Esophagus squamous epithelium (tissue), 4 donors: ENCODE measurements around the gene ATP2A2.

Experiments
- POLR2A ChIP-seq, 4 donors: fragments of 450-650 bp; IDR thresholded peaks; one replicate each; pipeline ENCODE4 v1.6.1; 2017; ENCODE audit warnings: antibody characterized with exemption in 4 of 4, mild to moderate bottlenecking in 4 of 4, moderate library complexity in 3 of 4
- TF ChIP-seq, protein P1 (sequence below), 6 experiments: fragments of 450-650 bp in 4 of 6; fragments of 200-600 bp in 2 of 6; sonication (generic) in 2 of 6; IDR thresholded peaks; one replicate each; pipeline ENCODE4 v1.5.1; 2016 to 2019; ENCODE audit warnings: antibody characterized with exemption in 6 of 6, mild to moderate bottlenecking in 4 of 6, moderate library complexity in 4 of 6

GRCh38 chr12:110339184-110339952 lies 58.3 kb downstream of the ATP2A2 start:
- TF ChIP-seq, protein P1, sequence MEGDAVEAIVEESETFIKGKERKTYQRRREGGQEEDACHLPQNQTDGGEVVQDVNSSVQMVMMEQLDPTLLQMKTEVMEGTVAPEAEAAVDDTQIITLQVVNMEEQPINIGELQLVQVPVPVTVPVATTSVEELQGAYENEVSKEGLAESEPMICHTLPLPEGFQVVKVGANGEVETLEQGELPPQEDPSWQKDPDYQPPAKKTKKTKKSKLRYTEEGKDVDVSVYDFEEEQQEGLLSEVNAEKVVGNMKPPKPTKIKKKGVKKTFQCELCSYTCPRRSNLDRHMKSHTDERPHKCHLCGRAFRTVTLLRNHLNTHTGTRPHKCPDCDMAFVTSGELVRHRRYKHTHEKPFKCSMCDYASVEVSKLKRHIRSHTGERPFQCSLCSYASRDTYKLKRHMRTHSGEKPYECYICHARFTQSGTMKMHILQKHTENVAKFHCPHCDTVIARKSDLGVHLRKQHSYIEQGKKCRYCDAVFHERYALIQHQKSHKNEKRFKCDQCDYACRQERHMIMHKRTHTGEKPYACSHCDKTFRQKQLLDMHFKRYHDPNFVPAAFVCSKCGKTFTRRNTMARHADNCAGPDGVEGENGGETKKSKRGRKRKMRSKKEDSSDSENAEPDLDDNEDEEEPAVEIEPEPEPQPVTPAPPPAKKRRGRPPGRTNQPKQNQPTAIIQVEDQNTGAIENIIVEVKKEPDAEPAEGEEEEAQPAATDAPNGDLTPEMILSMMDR (IDR thresholded peaks at IDR 0.05) = no peak
- TF ChIP-seq POLR2A (IDR thresholded peaks at IDR 0.05) = no peak
